CD4-positive, alpha-beta T cell treated with Interleukin-17A for 4 hours (primary cell): ENCODE results near the gene RITA1.
A peak's percentile ranks its signal among the peaks of the same experiment; 100 is the strongest.

Experiments used
- DNase-seq: peaks from one replicate; pipeline ENCODE4 v3.0.0-alpha.2; 2020; ENCODE audit warnings: mixed read lengths

The RITA1 gene

GRCh38 chr12:113180333-113180732 lies 5.2 kb upstream of the RITA1 start:
- no peak for DNase-seq

- no peak for DNase-seq
Measured at GRCh38 chr12:113181975-113182374, 3.5 kb upstream of the RITA1 start.

- DNase-seq: no peak
Measured at GRCh38 chr12:113183030-113183589, 2.4 kb upstream of the RITA1 start.

- DNase-seq: no peak
Measured at GRCh38 chr12:113184098-113184899, 1.2 kb upstream of the RITA1 start.

GRCh38 chr12:113184900-113185179 lies 681 bp upstream of the RITA1 start:
- DNase-seq: peak; percentile 89

GRCh38 chr12:113186033-113186365 lies 478 bp downstream of the RITA1 start:
- DNase-seq: no peak

- DNase-seq: no peak
Measured at GRCh38 chr12:113186666-113187325, 1.3 kb downstream of the RITA1 start.

- no peak for DNase-seq
Measured at GRCh38 chr12:113189361-113189760, 3.8 kb downstream of the RITA1 start.

- no peak for DNase-seq
Measured at GRCh38 chr12:113190761-113191160, 5.2 kb downstream of the RITA1 start.

GRCh38 chr12:113191227-113191626 lies 5.7 kb downstream of the RITA1 start:
- no peak for DNase-seq

GRCh38 chr12:113194971-113195391 lies 9.5 kb downstream of the RITA1 start:
- DNase-seq: no peak

GRCh38 chr12:113195598-113195997 lies 10.1 kb downstream of the RITA1 start:
- DNase-seq: no peak

- no peak for DNase-seq
Measured at GRCh38 chr12:113196582-113196981, 11.1 kb downstream of the RITA1 start.

- peak; percentile 66 for DNase-seq
Measured at GRCh38 chr12:113196990-113197389, 11.5 kb downstream of the RITA1 start.

GRCh38 chr12:113197518-113198077 lies 12.1 kb downstream of the RITA1 start:
- no peak for DNase-seq

GRCh38 chr12:113198296-113198695 lies 12.8 kb downstream of the RITA1 start:
- no peak for DNase-seq

- DNase-seq: no peak
Measured at GRCh38 chr12:113200021-113200797, 14.7 kb downstream of the RITA1 start.

GRCh38 chr12:113201187-113202177 lies 16.0 kb downstream of the RITA1 start:
- DNase-seq: no peak

GRCh38 chr12:113202300-113203075 lies 17.0 kb downstream of the RITA1 start:
- DNase-seq: no peak

GRCh38 chr12:113203852-113204760 lies 18.6 kb downstream of the RITA1 start:
- DNase-seq: no peak
